Activated B cell treated with CpG ODN at 0.5 μM for 24 hours (primary cell): ENCODE measurements around the gene MAN2C1. TPM values are rescaled to one million over a fixed set of nuclear protein-coding genes. Genes with fewer than 3 reads are reported as not detected.

Experiments used
- ATAC-seq: fragments of 200-7000 bp; cut with Tn5 transposase; one replicate; pipeline ENCODE4 v1.10.0; 2021; ENCODE audit warnings: low read depth, mild to moderate bottlenecking, moderate library complexity
- CTCF ChIA-PET: fragments of 350-600 bp; sonication (Branson Sonifier 250); formaldehyde crosslinking; loops from one replicate; lab custom pipeline; 2021; ENCODE audit warnings: antibody characterized with exemption; lab: Charles Lee
- POLR2A ChIA-PET: fragments of 350-600 bp; sonication (Branson Sonifier 250); formaldehyde crosslinking; loops from one replicate; lab custom pipeline; 2021; ENCODE audit warnings: antibody characterized with exemption; lab: Charles Lee
- DNase-seq: peaks from one replicate; pipeline ENCODE4 v3.0.0; 2022
- H3K27ac Mint-ChIP-seq: one replicate; pipeline ENCODE4 v1.8.0; 2020; ENCODE audit warnings: mixed read lengths
- H3K27me3 Mint-ChIP-seq: one replicate; pipeline ENCODE4 v1.8.0; 2021; ENCODE audit warnings: mixed read lengths
- H3K36me3 Mint-ChIP-seq: one replicate; pipeline ENCODE4 v1.8.0; 2021; ENCODE audit warnings: low read depth, mixed read lengths
- H3K4me1 Mint-ChIP-seq: one replicate; pipeline ENCODE4 v1.8.0; 2021; ENCODE audit warnings: mixed read lengths
- H3K4me3 Mint-ChIP-seq: one replicate; pipeline ENCODE4 v1.8.0; 2020; ENCODE audit warnings: mild to moderate bottlenecking, mixed read lengths
- H3K9me3 Mint-ChIP-seq: one replicate; pipeline ENCODE4 v1.8.0; 2020; ENCODE audit warnings: mixed read lengths
- CTCF ChIP-seq: fragments of 200-600 bp; IDR thresholded peaks from one replicate; pipeline ENCODE4 v1.8.0; 2022; ENCODE audit warnings: antibody characterized with exemption, mild to moderate bottlenecking
- intact Hi-C: fragments of 100-400 bp; cut with micrococcal nuclease; formaldehyde crosslinking; loops from one replicate; pipeline ENCODE4 v1.15.1; 2024
- total RNA-seq: library from RNA; stranded (reverse); gene quantifications from 2 replicates; pipeline ENCODE4 v1.2.3, GENCODE V29; 2022

MAN2C1 gene
- total RNA-seq, 1 donor from 2014 or later, result 213 TPM

- DNase-seq (no peak), ATAC-seq (peak; percentile 25)
- Mint-ChIP-seq H3K4me3 (no peak overlapping the region), H3K27me3 (peaks cover 51% of the 10 kb centered on the region), H3K36me3 (no peaks in the 10 kb centered on the region), H3K27ac (no peak overlapping the region), H3K4me1 (no peaks in the 10 kb centered on the region), H3K9me3 (no peaks in the 10 kb centered on the region)
- TF ChIP-seq CTCF, result no peak
- intact Hi-C loops, result loop anchor here (10.0 kb wide), 2 partner anchors 103 to 283 kb away; partner anchors contain the start of genes C15orf39 and PPCDC
- POLR2A ChIA-PET, result no interaction called here
- CTCF ChIA-PET, result no interaction called here
These were observed 60.5 kb downstream of the MAN2C1 start for GRCh38 chr15:75307778-75308390.

GRCh38 chr15:75306188-75306587 lies 62.2 kb downstream of the MAN2C1 start:
- no peak for DNase-seq
- H3K4me1 Mint-ChIP-seq, result no peaks in the 10 kb centered on the region
- POLR2A ChIA-PET, result no interaction called here
- H3K4me3 Mint-ChIP-seq, result no peak overlapping the region
- intact Hi-C loops, result loop anchor here (10.0 kb wide), 2 partner anchors 101 to 281 kb away; partner anchors contain the start of genes C15orf39 and PPCDC
- CTCF ChIA-PET, result no interaction called here
- no peak overlapping the region for H3K27ac Mint-ChIP-seq
- no peak for ATAC-seq
- no peaks in the 10 kb centered on the region for H3K9me3 Mint-ChIP-seq
- TF ChIP-seq CTCF, result no peak
- H3K36me3 Mint-ChIP-seq, result no peaks in the 10 kb centered on the region
- H3K27me3 Mint-ChIP-seq, result peaks cover 46% of the 10 kb centered on the region

Other genes starting within 250 kb of the MAN2C1 start
- 59.6 and 73.2 TPM in 2 replicates for gene C15orf39, start 166.7 kb downstream of the MAN2C1 start, total RNA-seq
- gene GOLGA6C, start 110.3 kb downstream of the MAN2C1 start, total RNA-seq, result not detected in 2 replicates
- gene GOLGA6D, start 85.8 kb downstream of the MAN2C1 start, total RNA-seq, result not detected in 2 replicates
- 51.8 and 54.7 TPM in 2 replicates for gene COMMD4, start 32.5 kb downstream of the MAN2C1 start, total RNA-seq
- 25.5 and 35.8 TPM in 2 replicates for gene NEIL1, start 21.6 kb downstream of the MAN2C1 start, total RNA-seq
- gene SIN3A, start 83.1 kb upstream of the MAN2C1 start, total RNA-seq, result 113 and 122 TPM in 2 replicates
- gene PTPN9, start 210.7 kb upstream of the MAN2C1 start, total RNA-seq, result 18.2 and 19.2 TPM in 2 replicates